Measurements from ENCODE around the gene CREB3L1. TPM values are rescaled to one million over a fixed set of nuclear protein-coding genes. Genes with fewer than 3 reads are reported as not detected.
A peak's percentile ranks its signal among the peaks of the same experiment; 100 is the strongest.

CREB3L1 gene
- total and polyA plus RNA-seq, 2 of the 13 experiments (the other 11 are each of a cell fraction or from before 2014, with no cell fraction given) = not detected

DNA sequence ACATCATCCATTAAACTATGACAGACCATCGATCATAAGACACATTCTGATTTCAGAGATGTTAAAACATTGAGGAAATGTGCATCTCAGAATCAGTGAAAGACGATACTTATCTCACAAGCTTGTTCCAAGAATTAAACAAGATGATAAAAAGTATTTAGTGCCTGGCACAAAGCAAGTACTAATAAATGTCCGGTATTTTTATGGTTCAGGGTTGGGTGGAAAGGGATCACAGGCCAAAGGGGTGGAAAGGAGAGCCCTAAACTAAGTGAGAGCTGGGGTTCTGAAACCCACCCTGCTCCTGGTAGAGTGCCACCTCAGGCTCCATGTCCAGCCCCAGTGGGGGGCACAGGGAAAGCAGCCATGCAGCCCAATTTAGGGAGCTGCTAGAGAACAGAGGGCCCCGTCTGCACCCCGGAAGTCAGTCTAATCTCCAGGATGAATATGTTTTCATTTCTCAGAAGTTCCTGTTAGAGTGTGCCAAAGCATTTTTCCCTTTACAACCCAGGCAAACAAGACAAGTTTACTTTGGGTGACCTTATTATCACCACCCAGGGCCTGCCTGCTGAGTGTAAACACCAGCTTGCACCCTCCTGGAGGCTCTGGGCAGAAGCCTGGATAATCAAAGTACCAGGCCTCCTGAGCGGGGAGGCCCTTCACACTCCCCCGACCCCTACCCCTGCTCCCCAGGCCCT lies 3.8 kb upstream of the CREB3L1 start (continued):
- no peak for TF ChIP-seq SPEN (CRISPR knock-in tag; IDR thresholded peaks at IDR 0.05; ENCODE audit: low read depth)
- TF ChIP-seq NFAT5 (CRISPR knock-in tag; IDR thresholded peaks at IDR 0.05) = no peak
- TF ChIP-seq, protein P1, sequence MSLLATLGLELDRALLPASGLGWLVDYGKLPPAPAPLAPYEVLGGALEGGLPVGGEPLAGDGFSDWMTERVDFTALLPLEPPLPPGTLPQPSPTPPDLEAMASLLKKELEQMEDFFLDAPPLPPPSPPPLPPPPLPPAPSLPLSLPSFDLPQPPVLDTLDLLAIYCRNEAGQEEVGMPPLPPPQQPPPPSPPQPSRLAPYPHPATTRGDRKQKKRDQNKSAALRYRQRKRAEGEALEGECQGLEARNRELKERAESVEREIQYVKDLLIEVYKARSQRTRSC (CRISPR knock-in tag; IDR thresholded peaks at IDR 0.05; ENCODE audit: low read depth) = no peak
- no peak for TF ChIP-seq ZSCAN12 (CRISPR knock-in tag; IDR thresholded peaks at IDR 0.05)
- TF ChIP-seq, protein P2, sequence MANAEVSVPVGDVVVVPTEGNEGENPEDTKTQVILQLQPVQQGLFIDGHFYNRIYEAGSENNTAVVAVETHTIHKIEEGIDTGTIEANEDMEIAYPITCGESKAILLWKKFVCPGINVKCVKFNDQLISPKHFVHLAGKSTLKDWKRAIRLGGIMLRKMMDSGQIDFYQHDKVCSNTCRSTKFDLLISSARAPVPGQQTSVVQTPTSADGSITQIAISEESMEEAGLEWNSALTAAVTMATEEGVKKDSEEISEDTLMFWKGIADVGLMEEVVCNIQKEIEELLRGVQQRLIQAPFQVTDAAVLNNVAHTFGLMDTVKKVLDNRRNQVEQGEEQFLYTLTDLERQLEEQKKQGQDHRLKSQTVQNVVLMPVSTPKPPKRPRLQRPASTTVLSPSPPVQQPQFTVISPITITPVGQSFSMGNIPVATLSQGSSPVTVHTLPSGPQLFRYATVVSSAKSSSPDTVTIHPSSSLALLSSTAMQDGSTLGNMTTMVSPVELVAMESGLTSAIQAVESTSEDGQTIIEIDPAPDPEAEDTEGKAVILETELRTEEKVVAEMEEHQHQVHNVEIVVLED (CRISPR knock-in tag; IDR thresholded peaks at IDR 0.05; ENCODE audit: borderline replicate concordance) = no peak
- TF ChIP-seq ZSCAN31 (CRISPR knock-in tag; IDR thresholded peaks at IDR 0.05; ENCODE audit: low read depth) = no peak
- TF ChIP-seq HCFC1 (IDR thresholded peaks at IDR 0.05; ENCODE audit: low read depth, low read length) = no peak
- TF ChIP-seq MBNL3 (CRISPR knock-in tag; conservative IDR thresholded peaks at IDR 0.05) = no peak
- TF ChIP-seq ZNF441 (CRISPR knock-in tag; IDR thresholded peaks at IDR 0.05; ENCODE audit: borderline replicate concordance) = no peak
- TF ChIP-seq, protein P3, sequence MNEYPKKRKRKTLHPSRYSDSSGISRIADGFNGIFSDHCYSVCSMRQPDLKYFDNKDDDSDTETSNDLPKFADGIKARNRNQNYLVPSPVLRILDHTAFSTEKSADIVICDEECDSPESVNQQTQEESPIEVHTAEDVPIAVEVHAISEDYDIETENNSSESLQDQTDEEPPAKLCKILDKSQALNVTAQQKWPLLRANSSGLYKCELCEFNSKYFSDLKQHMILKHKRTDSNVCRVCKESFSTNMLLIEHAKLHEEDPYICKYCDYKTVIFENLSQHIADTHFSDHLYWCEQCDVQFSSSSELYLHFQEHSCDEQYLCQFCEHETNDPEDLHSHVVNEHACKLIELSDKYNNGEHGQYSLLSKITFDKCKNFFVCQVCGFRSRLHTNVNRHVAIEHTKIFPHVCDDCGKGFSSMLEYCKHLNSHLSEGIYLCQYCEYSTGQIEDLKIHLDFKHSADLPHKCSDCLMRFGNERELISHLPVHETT (CRISPR knock-in tag; conservative IDR thresholded peaks at IDR 0.05) = no peak
- TF ChIP-seq ZFP62 (CRISPR knock-in tag; IDR thresholded peaks at IDR 0.05) = no peak
- TF ChIP-seq ZNF292 (CRISPR knock-in tag; IDR thresholded peaks at IDR 0.05; ENCODE audit: borderline replicate concordance, low read depth) = peak; percentile 25; the same call in 1 of the 2 replicates
- no peak for TF ChIP-seq ZNF790 (CRISPR knock-in tag; IDR thresholded peaks at IDR 0.05; ENCODE audit: borderline replicate concordance)
- no peak for TF ChIP-seq EED (CRISPR knock-in tag; IDR thresholded peaks at IDR 0.05)
- TF ChIP-seq, protein P4, sequence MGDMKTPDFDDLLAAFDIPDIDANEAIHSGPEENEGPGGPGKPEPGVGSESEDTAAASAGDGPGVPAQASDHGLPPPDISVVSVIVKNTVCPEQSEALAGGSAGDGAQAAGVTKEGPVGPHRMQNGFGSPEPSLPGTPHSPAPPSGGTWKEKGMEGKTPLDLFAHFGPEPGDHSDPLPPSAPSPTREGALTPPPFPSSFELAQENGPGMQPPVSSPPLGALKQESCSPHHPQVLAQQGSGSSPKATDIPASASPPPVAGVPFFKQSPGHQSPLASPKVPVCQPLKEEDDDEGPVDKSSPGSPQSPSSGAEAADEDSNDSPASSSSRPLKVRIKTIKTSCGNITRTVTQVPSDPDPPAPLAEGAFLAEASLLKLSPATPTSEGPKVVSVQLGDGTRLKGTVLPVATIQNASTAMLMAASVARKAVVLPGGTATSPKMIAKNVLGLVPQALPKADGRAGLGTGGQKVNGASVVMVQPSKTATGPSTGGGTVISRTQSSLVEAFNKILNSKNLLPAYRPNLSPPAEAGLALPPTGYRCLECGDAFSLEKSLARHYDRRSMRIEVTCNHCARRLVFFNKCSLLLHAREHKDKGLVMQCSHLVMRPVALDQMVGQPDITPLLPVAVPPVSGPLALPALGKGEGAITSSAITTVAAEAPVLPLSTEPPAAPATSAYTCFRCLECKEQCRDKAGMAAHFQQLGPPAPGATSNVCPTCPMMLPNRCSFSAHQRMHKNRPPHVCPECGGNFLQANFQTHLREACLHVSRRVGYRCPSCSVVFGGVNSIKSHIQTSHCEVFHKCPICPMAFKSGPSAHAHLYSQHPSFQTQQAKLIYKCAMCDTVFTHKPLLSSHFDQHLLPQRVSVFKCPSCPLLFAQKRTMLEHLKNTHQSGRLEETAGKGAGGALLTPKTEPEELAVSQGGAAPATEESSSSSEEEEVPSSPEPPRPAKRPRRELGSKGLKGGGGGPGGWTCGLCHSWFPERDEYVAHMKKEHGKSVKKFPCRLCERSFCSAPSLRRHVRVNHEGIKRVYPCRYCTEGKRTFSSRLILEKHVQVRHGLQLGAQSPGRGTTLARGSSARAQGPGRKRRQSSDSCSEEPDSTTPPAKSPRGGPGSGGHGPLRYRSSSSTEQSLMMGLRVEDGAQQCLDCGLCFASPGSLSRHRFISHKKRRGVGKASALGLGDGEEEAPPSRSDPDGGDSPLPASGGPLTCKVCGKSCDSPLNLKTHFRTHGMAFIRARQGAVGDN (CRISPR knock-in tag; IDR thresholded peaks at IDR 0.05) = peak; percentile 15; the same call in 1 of the 2 replicates
- TF ChIP-seq RAD51 (IDR thresholded peaks at IDR 0.05; ENCODE audit: borderline replicate concordance) = no peak
